HG03025 (cell line): ENCODE measurements around the gene VANGL1.

Experiments
- ATAC-seq: cut with Tn5 transposase; IDR thresholded peaks from one replicate; pipeline ENCODE4 v1.9.1; 2021; ENCODE audit warnings: mild to moderate bottlenecking, moderate library complexity; ENCODE audit not compliant: unreplicated experiment, low FRiP score

Gene VANGL1

GRCh38 chr1:115697619-115698018, 55.8 kb downstream of the VANGL1 start:
- no peak for ATAC-seq

- ATAC-seq: no peak
Observed at GRCh38 chr1:115701090-115701489, 59.3 kb downstream of the VANGL1 start.

GRCh38 chr1:115702959-115703358, 61.2 kb downstream of the VANGL1 start:
- no peak for ATAC-seq

- ATAC-seq: no peak
Observed at GRCh38 chr1:115705085-115705951, 63.5 kb downstream of the VANGL1 start.

GRCh38 chr1:115705963-115706362, 64.2 kb downstream of the VANGL1 start:
- no peak for ATAC-seq

GRCh38 chr1:115706587-115707425, 65.0 kb downstream of the VANGL1 start:
- no peak for ATAC-seq

- no peak for ATAC-seq
Observed at GRCh38 chr1:115710859-115711624, 69.3 kb downstream of the VANGL1 start.

GRCh38 chr1:115712911-115713609, 71.3 kb downstream of the VANGL1 start:
- ATAC-seq: no peak

- no peak for ATAC-seq
Observed at GRCh38 chr1:115713906-115714305, 72.1 kb downstream of the VANGL1 start.

- ATAC-seq: no peak
Observed at GRCh38 chr1:115714572-115715141, 72.9 kb downstream of the VANGL1 start.

- ATAC-seq: no peak
Observed at GRCh38 chr1:115717541-115717940, 75.8 kb downstream of the VANGL1 start.

GRCh38 chr1:115718011-115718754, 76.4 kb downstream of the VANGL1 start:
- ATAC-seq: no peak

- ATAC-seq: no peak
Observed at GRCh38 chr1:115719285-115719684, 77.5 kb downstream of the VANGL1 start.

- no peak for ATAC-seq
Observed at GRCh38 chr1:115722221-115722620, 80.5 kb downstream of the VANGL1 start.

- no peak for ATAC-seq
Observed at GRCh38 chr1:115723756-115724155, 82.0 kb downstream of the VANGL1 start.

GRCh38 chr1:115725600-115725999, 83.8 kb downstream of the VANGL1 start:
- no peak for ATAC-seq

GRCh38 chr1:115726161-115726560, 84.4 kb downstream of the VANGL1 start:
- no peak for ATAC-seq

- ATAC-seq: no peak
Observed at GRCh38 chr1:115726570-115726969, 84.8 kb downstream of the VANGL1 start.

GRCh38 chr1:115727706-115728249, 86.0 kb downstream of the VANGL1 start:
- no peak for ATAC-seq
